Keratinocyte (primary cell): ENCODE data around the gene STMN3. TPM values are rescaled to one million over a fixed set of nuclear protein-coding genes. Genes with fewer than 3 reads are reported as not detected.
"Not testable (repeated sequence)": the region's sequence is repeated elsewhere in the genome, so short reads cannot be mapped to it uniquely, and the experiment has no call there.

Source experiments
- DNase-seq: peaks from one replicate; pipeline ENCODE4 v3.0.0-alpha.2; 2011; ENCODE audit warnings: low read depth, missing footprints, low spot score
- FAIRE-seq: peaks from 2 replicates; lab custom pipeline; 2011; peaks lifted over from hg19 to GRCh38; lab: Jason Lieb, UNC
- H2AFZ ChIP-seq: 2 replicates; pipeline ENCODE4 v1.6.0; 2012; ENCODE audit warnings: low read length, control low read depth, inconsistent platforms; ENCODE audit not compliant: control insufficient read depth
- H3K27ac ChIP-seq: 2 replicates; pipeline ENCODE4 v1.5.1; 2011; ENCODE audit warnings: low read length; ENCODE audit not compliant: control insufficient read depth, insufficient read depth
- H3K27me3 ChIP-seq: 3 replicates; pipeline ENCODE4 v1.6.0; 2011; ENCODE audit warnings: low read length; ENCODE audit not compliant: control insufficient read depth, insufficient read depth; ENCODE audit errors: extremely low read depth
- H3K36me3 ChIP-seq, 2 experiments: 2 replicates in 1 of 2; 3 replicates in 1 of 2; pipeline ENCODE4 v1.5.1; 2011; ENCODE audit warnings: low read length in 2 of 2, mild to moderate bottlenecking in 1 of 2; ENCODE audit not compliant: control insufficient read depth in 2 of 2, insufficient read depth in 2 of 2; ENCODE audit errors: extremely low read depth in 1 of 2
- H3K4me1 ChIP-seq: 3 replicates; pipeline ENCODE4 v1.5.1; 2011; ENCODE audit warnings: low read length; ENCODE audit not compliant: control insufficient read depth, insufficient read depth; ENCODE audit errors: extremely low read depth
- H3K4me2 ChIP-seq: 3 replicates; pipeline ENCODE4 v1.6.0; 2011; ENCODE audit warnings: low read depth, low read length; ENCODE audit not compliant: control insufficient read depth, insufficient read depth; ENCODE audit errors: extremely low read depth
- H3K4me3 ChIP-seq, 3 experiments: fragments of 200-600 bp in 1 of 3; sonication (generic) in 1 of 3; 2 replicates in 2 of 3; 3 replicates in 1 of 3; pipeline ENCODE4 v1.5.1; 2011 to 2016; ENCODE audit warnings: low read length in 3 of 3, mild to moderate bottlenecking in 3 of 3, control low read depth in 2 of 3, inconsistent platforms in 1 of 3, low read depth in 1 of 3, mixed read lengths in 1 of 3, mixed run types in 1 of 3, moderate library complexity in 1 of 3; ENCODE audit not compliant: control insufficient read depth in 2 of 3, insufficient read depth in 2 of 3; ENCODE audit errors: extremely low read depth in 1 of 3
- H3K79me2 ChIP-seq: 2 replicates; pipeline ENCODE4 v1.6.0; 2012; ENCODE audit warnings: low read length; ENCODE audit not compliant: control insufficient read depth, insufficient read depth
- H3K9ac ChIP-seq: 3 replicates; pipeline ENCODE4 v1.6.0; 2011; ENCODE audit warnings: low read length; ENCODE audit not compliant: control insufficient read depth, insufficient read depth; ENCODE audit errors: extremely low read depth
- H3K9me1 ChIP-seq: 3 replicates; pipeline ENCODE4 v1.6.0; 2011; ENCODE audit warnings: low read length; ENCODE audit not compliant: control insufficient read depth, insufficient read depth; ENCODE audit errors: extremely low read depth
- H3K9me3 ChIP-seq: 2 replicates; pipeline ENCODE4 v1.5.1; 2012; ENCODE audit warnings: low read depth, low read length; ENCODE audit not compliant: control insufficient read depth
- H4K20me1 ChIP-seq: 3 replicates; pipeline ENCODE4 v1.6.0; 2011; ENCODE audit warnings: low read length; ENCODE audit not compliant: control insufficient read depth, insufficient read depth; ENCODE audit errors: extremely low read depth
- CTCF ChIP-seq, 3 experiments: IDR thresholded peaks in 1 of 3; conservative IDR thresholded peaks in 1 of 3; optimal IDR thresholded peaks in 1 of 3; 2 replicates in 2 of 3; 3 replicates in 1 of 3; pipeline versions ENCODE3 to v1.5.1; 2011; ENCODE audit warnings: low read length in 3 of 3, mild to moderate bottlenecking in 3 of 3, moderate library complexity in 2 of 3, control low read depth in 1 of 3, inconsistent platforms in 1 of 3; ENCODE audit not compliant: insufficient read depth in 2 of 3; ENCODE audit errors: extremely low read depth in 1 of 3
- EZH2 ChIP-seq: IDR thresholded peaks from one replicate; pipeline ENCODE4 v1.6.1; 2012; ENCODE audit warnings: inconsistent platforms, mild to moderate bottlenecking, low read length, moderate library complexity
- dilution Hi-C: fragments of 300-500 bp; cut with MboI; formaldehyde crosslinking; loops from one replicate; pipeline ENCODE4 v1.7.0; 2020; ENCODE audit warnings: low sequenced_read_pairs; ENCODE audit not compliant: extremely low pct_ligation_motif_present
- polyA plus RNA-seq, 5 experiments: library from polyadenylated mRNA; depleted of rRNA in 3 of 5; stranded (reverse) in 3 of 5; stranded (forward) in 1 of 5; unstranded in 1 of 5; fragments of >200 nt; gene quantifications; 1 replicate in 1 of 5; 2 replicates in 3 of 5; 3 replicates in 1 of 5; pipeline versions ENCODE4 v1.2.1 to v1.2.3, GENCODE V29; 2011 to 2012; ENCODE audit warnings: missing spikeins in 2 of 5, low read depth in 1 of 5, low replicate concordance in 1 of 5

The STMN3 gene
- polyA plus RNA-seq, 1 donor (not counting 4 experiments of a cell fraction or from before 2014, with no cell fraction given) = 12.0 TPM

DNA sequence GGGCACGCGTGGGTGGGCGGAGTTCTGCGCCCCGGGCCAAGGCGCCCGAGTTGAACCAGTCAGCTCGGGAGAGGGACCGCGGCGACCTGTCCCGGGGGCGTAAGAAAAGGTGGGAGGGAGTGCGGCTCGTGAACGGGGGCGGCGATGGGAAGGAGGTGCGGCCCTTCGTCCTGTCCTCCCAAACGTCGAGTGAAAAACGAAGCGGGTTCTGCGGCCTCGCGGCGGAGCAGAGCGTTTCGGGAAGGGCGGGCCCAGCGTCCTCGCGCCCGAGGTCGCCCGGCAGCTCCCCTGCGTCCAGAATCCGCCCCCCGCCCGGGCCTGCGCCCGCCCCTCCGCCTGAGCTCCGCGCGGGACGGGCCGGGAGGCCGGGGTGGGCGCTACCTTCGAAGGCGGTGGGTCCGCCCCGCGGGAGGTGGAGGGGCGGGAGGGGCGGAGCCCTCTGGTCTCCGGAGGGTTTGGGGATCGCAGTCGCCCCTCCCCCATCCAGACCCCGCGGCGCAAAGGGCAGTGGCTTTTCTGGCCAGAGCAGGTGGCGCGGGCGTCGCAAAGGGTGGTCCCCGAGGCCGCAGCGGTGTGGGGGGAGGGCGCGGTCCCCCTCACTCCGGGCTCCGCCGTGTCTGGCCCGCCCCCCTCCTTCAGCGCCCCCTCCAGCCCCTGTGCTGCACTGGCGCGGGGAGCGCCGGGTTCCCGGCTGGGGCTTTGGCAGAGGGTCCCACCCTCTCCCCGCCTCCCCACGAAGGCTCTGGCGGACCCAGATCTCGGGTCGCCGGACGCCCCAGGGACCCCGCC, 838 bp downstream of the STMN3 start:
- no peak overlapping the region for H3K9ac ChIP-seq
- no peaks in the 10 kb centered on the region for H3K9me3 ChIP-seq
- FAIRE-seq (no peak), DNase-seq (no peak)
- dilution Hi-C loops = no loop called here
- H3K79me2 ChIP-seq = no peaks in the 10 kb centered on the region
- H3K4me3 ChIP-seq = peak overlapping the region; percentile 31 to 53 (median 45)
- H3K27ac ChIP-seq = no peak overlapping the region
- TF ChIP-seq EZH2 (no peak), CTCF (optimal IDR thresholded peaks at IDR 0.05 in 1 of 3, IDR thresholded peaks at IDR 0.05 in 1 of 3, conservative IDR thresholded peaks at IDR 0.05 in 1 of 3; ENCODE audit: extremely low read depth in 1 of 3, insufficient read depth in 2 of 3, low read length in 3 of 3) (no peak)
- H3K9me1 ChIP-seq = no peaks in the 10 kb centered on the region
- peaks cover 16% of the 10 kb centered on the region for H3K4me1 ChIP-seq
- H3K36me3 ChIP-seq = no peaks in the 10 kb centered on the region
- H3K4me2 ChIP-seq = peak overlapping the region; percentile 58
- H2AFZ ChIP-seq = no peak overlapping the region
- no peaks in the 10 kb centered on the region for H4K20me1 ChIP-seq
- H3K27me3 ChIP-seq = no peaks in the 10 kb centered on the region

DNA sequence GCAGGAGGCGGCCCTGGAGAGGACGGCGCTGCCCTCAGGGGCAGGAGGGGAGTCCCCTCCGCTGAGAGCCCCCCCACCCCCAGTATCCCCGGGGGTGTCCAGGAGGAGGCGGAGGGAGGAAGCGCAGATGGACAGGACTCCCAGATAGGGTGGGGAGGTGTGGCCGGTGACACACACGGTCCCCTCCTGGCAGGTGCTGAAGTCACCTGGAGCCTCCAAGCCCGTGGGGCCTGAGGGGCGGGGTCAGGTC, 1.4 kb downstream of the STMN3 start:
- dilution Hi-C loops = no loop called here
- no peak for DNase-seq
- H3K9ac ChIP-seq = no peak overlapping the region

DNA sequence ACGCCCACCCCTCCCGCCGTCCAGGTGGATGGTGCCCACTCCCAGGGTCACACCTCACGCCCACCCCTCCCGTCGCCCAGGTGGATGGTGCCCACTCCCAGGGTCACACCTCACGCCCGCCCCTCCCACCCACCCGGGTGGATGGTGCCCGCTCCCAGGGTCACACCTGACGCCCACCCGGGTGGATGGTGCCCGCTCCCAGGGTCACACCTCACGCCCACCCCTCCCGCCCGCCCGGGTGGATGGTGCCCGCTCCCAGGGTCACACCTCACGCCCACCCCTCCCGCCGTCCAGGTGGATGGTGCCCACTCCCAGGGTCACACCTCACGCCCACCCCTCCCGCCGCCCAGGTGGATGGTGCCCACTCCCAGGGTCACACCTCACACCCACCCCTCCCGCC, 2.7 kb downstream of the STMN3 start:
- H3K79me2 ChIP-seq, H2AFZ ChIP-seq, DNase-seq, H4K20me1 ChIP-seq, dilution Hi-C loops, H3K4me2 ChIP-seq, H3K27ac ChIP-seq, H3K9me3 ChIP-seq, H3K27me3 ChIP-seq, H3K9me1 ChIP-seq, H3K4me3 ChIP-seq, H3K36me3 ChIP-seq, H3K9ac ChIP-seq, FAIRE-seq: not testable (repeated sequence)
- H3K4me1 ChIP-seq = peaks cover 12% of the 10 kb centered on the region

More for the DNA sequence above, 1.4 kb downstream of the STMN3 start:
- Histone ChIP-seq H3K4me3 (peak overlapping the region in 2 of 3 experiments; percentile 19 to 53), H3K79me2 (no peaks in the 10 kb centered on the region), H3K4me2 (peak overlapping the region; percentile 58), H3K27me3 (no peaks in the 10 kb centered on the region), H2AFZ (no peak overlapping the region), H3K36me3 (no peaks in the 10 kb centered on the region), H4K20me1 (no peaks in the 10 kb centered on the region), H3K4me1 (peaks cover 12% of the 10 kb centered on the region), H3K27ac (no peak overlapping the region), H3K9me1 (no peaks in the 10 kb centered on the region), H3K9me3 (no peaks in the 10 kb centered on the region)
- FAIRE-seq = no peak
- TF ChIP-seq EZH2 (no peak), CTCF (optimal IDR thresholded peaks at IDR 0.05 in 1 of 3, IDR thresholded peaks at IDR 0.05 in 1 of 3, conservative IDR thresholded peaks at IDR 0.05 in 1 of 3; ENCODE audit: extremely low read depth in 1 of 3, insufficient read depth in 2 of 3, low read length in 3 of 3) (no peak)
